Peyer's patch (tissue), 4 donors: ENCODE data around the gene FREM1.

Experiments
- POLR2A ChIP-seq, 2 donors: fragments of 450-650 bp; IDR thresholded peaks; one replicate each; pipeline ENCODE4 v1.5.1; 2017; ENCODE audit warnings: antibody characterized with exemption in 2 of 2, mild to moderate bottlenecking in 2 of 2, moderate library complexity in 2 of 2
- TF ChIP-seq, protein P1 (sequence below), 6 experiments: fragments of 450-650 bp in 4 of 6; fragments of 200-600 bp in 2 of 6; sonication (generic) in 1 of 6; IDR thresholded peaks; one replicate each; pipeline ENCODE4 v1.5.1; 2017 to 2019; ENCODE audit warnings: antibody characterized with exemption in 6 of 6, mild to moderate bottlenecking in 3 of 6, moderate library complexity in 1 of 6

DNA sequence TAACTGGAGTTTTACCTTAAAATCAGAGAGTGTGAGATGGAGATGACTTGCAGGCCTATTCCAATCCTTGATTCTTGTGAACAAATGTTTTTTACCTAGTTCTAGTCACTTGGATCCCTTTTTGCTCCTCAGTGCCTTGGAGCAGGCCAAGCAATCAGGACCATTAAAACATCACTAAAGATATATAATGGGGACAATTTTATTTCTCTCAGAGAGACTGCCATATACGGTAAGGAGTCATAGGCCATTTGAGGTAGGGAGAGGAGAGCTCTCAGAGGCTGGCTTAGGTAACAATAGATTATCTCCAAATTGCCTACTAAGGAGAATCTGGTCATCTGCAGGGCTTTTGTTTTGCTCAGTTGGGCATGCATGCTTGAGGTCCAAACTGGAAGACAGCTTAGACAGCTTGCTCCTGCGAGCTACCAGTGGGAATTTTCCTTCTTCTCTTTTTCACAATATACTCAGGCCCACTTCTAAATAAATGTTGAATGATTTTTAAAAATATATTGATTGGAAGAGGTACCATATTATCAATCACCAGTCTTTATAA, 44.0 kb downstream of the FREM1 start:
- TF ChIP-seq, protein P1, sequence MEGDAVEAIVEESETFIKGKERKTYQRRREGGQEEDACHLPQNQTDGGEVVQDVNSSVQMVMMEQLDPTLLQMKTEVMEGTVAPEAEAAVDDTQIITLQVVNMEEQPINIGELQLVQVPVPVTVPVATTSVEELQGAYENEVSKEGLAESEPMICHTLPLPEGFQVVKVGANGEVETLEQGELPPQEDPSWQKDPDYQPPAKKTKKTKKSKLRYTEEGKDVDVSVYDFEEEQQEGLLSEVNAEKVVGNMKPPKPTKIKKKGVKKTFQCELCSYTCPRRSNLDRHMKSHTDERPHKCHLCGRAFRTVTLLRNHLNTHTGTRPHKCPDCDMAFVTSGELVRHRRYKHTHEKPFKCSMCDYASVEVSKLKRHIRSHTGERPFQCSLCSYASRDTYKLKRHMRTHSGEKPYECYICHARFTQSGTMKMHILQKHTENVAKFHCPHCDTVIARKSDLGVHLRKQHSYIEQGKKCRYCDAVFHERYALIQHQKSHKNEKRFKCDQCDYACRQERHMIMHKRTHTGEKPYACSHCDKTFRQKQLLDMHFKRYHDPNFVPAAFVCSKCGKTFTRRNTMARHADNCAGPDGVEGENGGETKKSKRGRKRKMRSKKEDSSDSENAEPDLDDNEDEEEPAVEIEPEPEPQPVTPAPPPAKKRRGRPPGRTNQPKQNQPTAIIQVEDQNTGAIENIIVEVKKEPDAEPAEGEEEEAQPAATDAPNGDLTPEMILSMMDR (IDR thresholded peaks at IDR 0.05), result no peak
- no peak for TF ChIP-seq POLR2A (IDR thresholded peaks at IDR 0.05)
